C4-2B (cell line): ENCODE data around the gene KAZN.

Experiments used
- CTCF ChIP-seq: fragments of 450-650 bp; conservative IDR thresholded peaks from 2 replicates; pipeline ENCODE4 v1.5.1; 2017; ENCODE audit warnings: mild to moderate bottlenecking
- ZFX ChIP-seq: fragments of 450-650 bp; IDR thresholded peaks from 2 replicates; pipeline ENCODE4 v1.6.1; 2017

DNA sequence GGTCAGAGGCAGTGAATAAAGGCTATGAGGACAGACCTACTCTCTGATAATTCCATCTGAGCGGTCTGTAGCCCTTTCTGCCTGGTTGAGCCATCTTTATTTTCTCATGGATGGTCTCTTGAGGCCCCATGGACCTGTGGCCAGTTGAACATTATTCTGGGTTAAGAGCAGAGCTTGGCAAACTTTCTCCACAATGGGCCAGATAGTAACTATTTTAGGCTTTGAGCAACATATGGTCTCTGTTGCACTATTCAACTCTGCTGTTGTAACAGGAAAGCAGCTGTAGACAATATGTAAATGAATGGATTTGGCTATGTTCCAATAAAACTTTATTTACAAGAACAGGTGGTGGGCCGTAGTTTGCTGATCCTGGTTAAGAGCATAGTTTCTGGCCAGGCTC lies 62.7 kb downstream of the KAZN start:
- TF ChIP-seq CTCF (no peak), ZFX (no peak)
